Stimulated activated CD8-positive, alpha-beta memory T cell treated with anti-CD3 and anti-CD28 coated beads, Interleukin-15, amount 100 ng/mL, for 24 hours (primary cell): ENCODE results near the gene EFR3B.
"Not testable (repeated sequence)": the region's sequence is repeated elsewhere in the genome, so short reads cannot be mapped to it uniquely, and the experiment has no call there.

Experiments used
- DNase-seq: peaks from one replicate; pipeline ENCODE4 v3.0.0-alpha.2; 2020; ENCODE audit warnings: low read depth

Gene EFR3B

GRCh38 chr2:25150993-25151392 lies 109.1 kb downstream of the EFR3B start:
- not testable (repeated sequence) for DNase-seq

DNA sequence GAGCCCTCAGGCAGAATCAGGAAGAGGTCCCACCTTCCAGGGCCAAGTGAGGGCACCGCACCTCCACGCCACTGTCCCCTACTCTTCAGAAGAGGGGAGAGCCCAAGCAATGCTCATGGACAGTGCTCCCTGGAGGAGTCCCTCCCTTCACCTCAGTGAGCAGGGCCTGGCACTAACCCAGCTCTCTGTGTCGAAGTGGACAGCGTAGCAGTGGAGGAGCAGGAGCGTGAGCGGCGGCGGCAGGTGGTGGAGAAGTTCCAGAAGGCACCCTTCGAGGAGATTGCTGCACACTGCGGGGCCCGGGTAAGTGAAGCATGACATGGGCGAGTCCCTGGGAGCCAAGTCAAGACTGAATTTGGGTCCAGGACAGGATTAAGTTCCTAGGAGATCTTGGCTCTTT lies 109.8 kb downstream of the EFR3B start:
- DNase-seq = no peak

DNA sequence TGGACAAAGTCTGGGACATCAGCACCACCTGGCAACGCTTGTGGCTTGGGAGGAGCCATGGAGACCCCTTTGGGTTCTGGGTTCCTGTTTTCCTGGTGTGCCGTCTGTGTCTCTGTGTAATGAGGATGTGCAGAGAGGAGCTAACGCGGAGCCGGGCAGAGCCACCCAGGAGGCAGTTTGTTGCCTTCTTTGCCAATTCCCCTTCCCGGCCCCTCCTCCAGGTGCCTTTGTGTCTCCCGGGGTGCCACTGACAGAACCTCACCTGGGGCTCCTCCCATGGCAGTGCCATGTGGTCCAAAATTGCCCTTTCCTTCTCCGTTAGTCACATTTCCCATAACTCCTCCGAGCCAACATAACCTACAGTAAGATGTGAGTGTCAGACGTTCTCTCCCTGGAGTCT lies 113.5 kb downstream of the EFR3B start:
- DNase-seq = no peak

DNA sequence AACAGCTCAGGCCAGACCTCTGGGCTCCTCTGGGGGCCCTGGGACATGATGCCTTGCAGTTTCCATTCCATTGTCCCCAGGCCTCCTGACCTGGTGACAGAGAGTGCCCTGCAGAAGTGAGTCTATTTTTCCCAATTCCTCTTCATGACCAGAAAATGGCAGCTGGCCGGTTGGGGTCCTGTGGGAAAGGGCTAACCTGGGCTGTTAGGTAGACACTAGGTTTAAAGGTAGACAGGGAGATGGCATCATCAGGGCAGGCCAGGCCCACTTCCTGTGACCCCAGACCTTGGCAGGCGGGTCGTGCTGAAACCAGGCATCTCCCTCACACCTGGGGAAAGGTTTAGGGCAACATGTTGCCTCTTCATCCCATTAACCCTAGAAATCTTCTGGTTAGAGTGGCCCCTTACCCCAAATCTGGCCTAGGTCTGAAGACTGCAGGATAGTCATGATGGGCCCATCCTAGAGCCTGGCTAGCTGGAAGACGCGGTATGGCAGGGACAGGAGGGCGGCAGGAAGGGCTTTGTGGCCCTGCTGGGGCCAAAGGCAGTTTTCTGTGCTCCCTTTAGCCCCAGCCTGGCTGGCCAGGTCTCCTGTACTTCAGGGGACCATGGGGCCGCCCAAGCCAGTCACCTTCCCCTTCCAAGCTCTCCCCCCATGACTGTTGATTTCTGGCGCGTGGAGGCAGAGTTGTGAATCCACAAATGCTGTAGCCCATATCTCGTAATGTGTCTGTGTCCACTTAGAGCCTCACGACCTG lies 116.4 kb downstream of the EFR3B start:
- no peak for DNase-seq

DNA sequence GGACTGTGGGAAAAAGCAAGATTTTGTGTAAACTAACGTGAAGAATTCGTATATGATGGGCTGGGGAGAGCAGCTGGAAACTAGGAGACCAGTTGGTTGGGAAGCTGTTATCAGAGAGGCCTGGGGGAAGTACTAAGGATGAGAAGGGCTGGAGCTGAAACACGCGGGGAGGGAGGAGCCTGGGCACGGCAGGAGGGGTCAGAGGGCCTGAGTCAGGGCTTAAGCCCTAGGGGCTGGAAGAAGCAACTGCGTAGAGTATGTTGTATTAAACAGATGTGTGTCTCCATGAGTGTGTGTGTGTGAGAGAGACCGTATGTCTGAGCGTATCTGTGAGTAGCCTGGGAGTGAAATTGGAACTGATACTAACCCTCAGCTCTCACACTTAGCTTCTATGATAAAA lies 118.1 kb downstream of the EFR3B start:
- no peak for DNase-seq

GRCh38 chr2:25160376-25160775 lies 118.5 kb downstream of the EFR3B start:
- DNase-seq = no peak

DNA sequence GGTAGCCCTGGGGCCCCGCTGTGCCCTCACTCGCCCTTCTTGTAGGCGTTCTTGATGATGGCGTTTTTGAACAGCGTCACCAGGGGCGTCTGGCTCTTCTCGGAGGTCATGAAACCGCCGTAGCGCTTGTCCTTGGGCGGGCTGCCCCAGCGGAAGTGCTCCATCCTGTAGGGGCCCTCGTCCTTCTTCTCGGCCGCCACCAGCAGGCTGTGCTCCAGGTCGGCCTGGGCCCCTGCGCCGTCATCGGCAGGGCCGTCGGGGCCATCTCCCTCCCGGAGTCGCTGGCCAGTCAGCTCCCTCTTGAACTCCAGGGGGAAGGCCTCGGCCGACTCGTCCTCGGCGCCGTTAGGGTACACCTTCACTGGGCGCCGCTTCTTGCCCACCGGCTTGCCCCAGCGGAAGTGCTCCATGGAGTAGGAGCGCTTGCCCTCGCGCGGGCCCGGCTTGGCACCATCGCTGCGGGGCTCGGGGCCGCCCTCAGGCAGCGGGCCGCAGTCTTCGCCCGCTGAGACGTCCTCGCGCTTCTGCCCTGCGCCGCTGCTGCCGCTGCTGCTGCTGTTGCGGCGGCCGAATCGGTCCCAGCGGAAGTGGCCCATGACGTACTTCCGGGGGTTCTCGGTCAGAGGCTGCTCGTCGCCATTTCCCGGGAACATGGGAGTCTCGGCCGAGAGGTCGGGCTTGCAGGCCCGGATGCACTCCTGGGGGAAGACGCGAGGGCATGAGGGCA lies 119.3 kb downstream of the EFR3B start:
- DNase-seq = peak; percentile 39

DNA sequence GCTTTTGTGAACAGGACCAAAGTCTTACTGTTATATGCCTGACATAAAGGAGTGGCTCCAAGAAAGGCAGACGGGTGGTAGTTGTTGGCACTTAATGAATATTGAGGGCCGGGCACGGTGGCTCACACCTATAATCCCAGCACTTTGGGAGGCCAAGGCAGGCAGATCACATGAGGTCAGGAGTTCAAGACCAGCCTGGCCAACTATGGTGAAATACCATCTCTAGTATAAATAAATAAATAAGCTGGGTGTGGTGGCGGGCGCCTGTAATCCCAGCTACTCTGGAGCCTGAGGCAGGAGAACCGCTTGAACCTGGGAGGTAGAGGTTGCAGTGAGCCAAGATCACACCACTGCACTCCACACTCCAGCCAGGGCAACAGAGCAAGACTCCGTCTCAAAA lies 120.2 kb downstream of the EFR3B start:
- DNase-seq = not testable (repeated sequence)

GRCh38 chr2:25164561-25164960 lies 122.7 kb downstream of the EFR3B start:
- DNase-seq = no peak

GRCh38 chr2:25165992-25166875 lies 124.4 kb downstream of the EFR3B start:
- no peak for DNase-seq

GRCh38 chr2:25168256-25169072 lies 126.6 kb downstream of the EFR3B start, which contains the start of gene POMC:
Gene POMC (minus strand): TSS chr2:25168580. CDS start chr2:25164772, 3,808 bp downstream.
- peak; percentile 6 for DNase-seq

DNA sequence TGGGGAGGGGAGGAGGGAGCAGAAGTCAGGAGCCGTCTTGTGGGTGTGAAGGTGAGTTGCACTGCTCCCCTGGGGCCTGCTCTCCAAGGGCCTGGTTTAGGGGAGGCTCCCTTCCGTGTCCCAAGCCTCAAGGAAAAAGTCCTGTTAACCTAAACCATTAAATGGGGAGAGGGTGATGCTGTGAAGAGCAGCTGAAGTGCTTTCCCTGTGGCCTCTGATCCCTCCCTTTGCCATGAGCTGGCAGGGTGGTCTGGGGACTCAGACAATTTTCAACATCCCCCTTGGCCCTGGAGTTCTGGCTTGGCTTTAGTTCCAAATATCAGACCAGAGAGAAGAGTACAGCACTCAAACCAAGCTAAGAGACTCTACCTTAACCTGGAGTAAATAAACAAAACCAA lies 127.2 kb downstream of the EFR3B start:
- no peak for DNase-seq

DNA sequence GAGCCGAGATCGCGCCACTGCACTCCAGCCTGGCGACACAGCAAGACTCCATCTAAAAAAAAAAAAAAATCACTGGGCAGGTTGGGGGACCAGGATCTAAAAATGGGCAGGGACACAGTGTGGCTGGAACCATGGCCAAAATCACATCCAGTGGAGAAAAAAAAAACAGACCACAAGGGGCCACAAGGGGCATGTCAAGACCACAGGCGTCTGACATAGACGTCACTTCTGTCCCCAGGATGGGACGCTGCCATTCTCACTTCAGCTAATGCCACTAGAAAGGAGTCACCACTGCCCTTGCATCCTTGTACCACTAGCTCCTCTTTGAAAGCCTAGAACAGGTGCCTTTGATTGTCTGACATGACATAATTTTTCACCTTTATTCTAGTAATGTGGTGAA lies 129.0 kb downstream of the EFR3B start:
- no peak for DNase-seq

- DNase-seq = no peak
These were observed 131.8 kb downstream of the EFR3B start for GRCh38 chr2:25173719-25174118.

DNA sequence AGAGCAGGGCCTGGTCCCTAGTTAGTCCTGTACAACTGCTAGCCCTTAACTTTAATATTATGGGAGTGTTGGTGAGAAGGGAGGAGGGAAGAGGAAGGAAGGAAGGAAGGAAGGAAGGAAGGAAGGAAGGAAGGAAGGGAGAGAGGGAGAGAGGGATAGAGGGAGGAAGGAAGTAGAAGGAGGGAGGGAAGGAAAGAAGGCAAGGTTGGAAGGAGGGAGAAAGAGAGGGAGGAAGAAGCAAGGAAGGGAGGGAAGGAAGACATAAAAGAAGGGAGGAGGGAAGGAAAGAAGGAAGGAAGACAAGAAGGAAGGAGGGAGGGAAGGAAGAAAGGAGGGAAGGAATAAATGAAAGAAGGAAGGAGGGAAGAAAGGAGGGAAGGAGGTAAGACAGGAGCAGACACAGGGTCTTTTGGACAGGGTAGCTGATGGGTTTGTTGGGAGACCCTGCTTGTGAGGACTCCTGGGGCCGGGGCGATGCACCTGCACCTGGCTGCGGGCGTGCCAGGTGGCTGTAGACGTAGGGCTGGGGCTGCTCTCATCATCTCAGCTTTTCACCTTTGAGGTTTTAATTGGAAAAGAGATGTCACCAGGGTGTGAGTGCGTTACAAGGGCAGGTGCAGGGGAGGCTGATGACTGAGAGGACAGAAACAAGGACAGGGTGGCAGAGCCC lies 132.5 kb downstream of the EFR3B start:
- no peak for DNase-seq

GRCh38 chr2:25176138-25176537 lies 134.3 kb downstream of the EFR3B start:
- DNase-seq = no peak

- no peak for DNase-seq
These were observed 134.8 kb downstream of the EFR3B start for GRCh38 chr2:25176541-25177181.

- DNase-seq = no peak
These were observed 135.3 kb downstream of the EFR3B start for GRCh38 chr2:25177211-25177611.

GRCh38 chr2:25178976-25179375 lies 137.1 kb downstream of the EFR3B start:
- DNase-seq = no peak

DNA sequence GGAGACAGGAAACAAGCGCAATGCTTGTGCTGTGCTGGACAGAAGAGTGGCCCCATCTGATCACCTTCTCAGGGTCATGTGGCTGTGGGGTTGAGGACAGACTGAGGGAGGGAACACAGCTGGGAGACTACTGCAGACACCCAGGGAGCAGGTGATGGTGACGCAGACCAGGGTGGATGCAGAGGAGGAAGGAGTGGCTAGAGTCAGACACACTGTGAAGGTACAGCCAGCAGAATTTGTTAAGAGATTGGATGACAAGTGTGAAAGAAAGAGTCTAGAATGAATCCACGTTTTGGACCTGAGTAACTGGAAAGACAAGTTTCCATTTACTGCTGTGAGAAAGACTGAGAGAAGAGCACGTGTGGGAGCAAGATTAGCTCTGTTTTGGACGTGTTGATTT lies 142.4 kb downstream of the EFR3B start:
- DNase-seq = no peak
